H9 (cell line): ENCODE data around the gene STAP2. TPM values are rescaled to one million over a fixed set of nuclear protein-coding genes. Genes with fewer than 3 reads are reported as not detected.

Source experiments
- DNase-seq: peaks from one replicate; pipeline ENCODE4 v3.0.0-alpha.2; 2017
- H2AFZ ChIP-seq: one replicate; pipeline ENCODE4 v1.6.1; 2013; ENCODE audit warnings: mild to moderate bottlenecking, low read length, control low read depth, moderate library complexity
- H2AK5ac ChIP-seq: 2 replicates; pipeline ENCODE4 v1.6.1; 2013; ENCODE audit warnings: low read length, control low read depth, mixed read lengths; ENCODE audit not compliant: insufficient read length
- H2BK120ac ChIP-seq: one replicate; pipeline ENCODE4 v1.6.1; 2013; ENCODE audit warnings: low read depth, mild to moderate bottlenecking, low read length, control low read depth, inconsistent platforms; ENCODE audit not compliant: poor library complexity, severe bottlenecking
- H2BK12ac ChIP-seq: 2 replicates; pipeline ENCODE4 v1.6.1; 2013; ENCODE audit warnings: low read length, control low read depth, mixed read lengths, low read depth; ENCODE audit not compliant: insufficient read length
- H2BK15ac ChIP-seq: 2 replicates; pipeline ENCODE4 v1.6.1; 2013; ENCODE audit warnings: low read depth, low read length, control low read depth
- H2BK20ac ChIP-seq: one replicate; pipeline ENCODE4 v1.6.1; 2013; ENCODE audit warnings: low read depth, mild to moderate bottlenecking, low read length, control low read depth, inconsistent platforms; ENCODE audit not compliant: poor library complexity, severe bottlenecking
- H2BK5ac ChIP-seq: 2 replicates; pipeline ENCODE4 v1.6.1; 2013; ENCODE audit warnings: low read length, control low read depth, mixed read lengths; ENCODE audit not compliant: insufficient read length
- H3K14ac ChIP-seq: 2 replicates; pipeline ENCODE4 v1.6.1; 2013; ENCODE audit warnings: low read length, control low read depth; ENCODE audit not compliant: insufficient read depth
- H3K18ac ChIP-seq: 2 replicates; pipeline ENCODE4 v1.6.1; 2013; ENCODE audit warnings: low read depth, mild to moderate bottlenecking, mixed read lengths, low read length, control low read depth; ENCODE audit not compliant: insufficient read length
- H3K23ac ChIP-seq: 2 replicates; pipeline ENCODE4 v1.6.1; 2013; ENCODE audit warnings: low read length, control low read depth, mixed read lengths, low read depth; ENCODE audit not compliant: insufficient read length
- H3K23me2 ChIP-seq: 2 replicates; pipeline ENCODE4 v1.6.1; 2013; ENCODE audit warnings: low read depth, mild to moderate bottlenecking, mixed read lengths, low read length, control low read depth; ENCODE audit not compliant: insufficient read length, poor library complexity, severe bottlenecking
- H3K27ac ChIP-seq: 2 replicates; pipeline ENCODE4 v1.5.1; 2013; ENCODE audit warnings: low read length, control low read depth, mixed read lengths, low read depth; ENCODE audit not compliant: insufficient read length
- H3K27me3 ChIP-seq: 2 replicates; pipeline ENCODE4 v1.6.1; 2013; ENCODE audit warnings: low read length, control low read depth, inconsistent platforms; ENCODE audit not compliant: insufficient read depth
- H3K4ac ChIP-seq: 2 replicates; pipeline ENCODE4 v1.6.1; 2013; ENCODE audit warnings: low read depth, mild to moderate bottlenecking, control low read depth, inconsistent platforms, low read length, moderate library complexity
- H3K4me1 ChIP-seq: 2 replicates; pipeline ENCODE4 v1.6.1; 2013; ENCODE audit warnings: low read length, control low read depth, inconsistent platforms; ENCODE audit not compliant: insufficient read depth
- H3K4me2 ChIP-seq: 2 replicates; pipeline ENCODE4 v1.6.1; 2013; ENCODE audit warnings: low read length, control low read depth, mixed read lengths; ENCODE audit not compliant: insufficient read length, insufficient read depth
- H3K56ac ChIP-seq: 2 replicates; pipeline ENCODE4 v1.6.1; 2013; ENCODE audit warnings: low read depth, mild to moderate bottlenecking, mixed read lengths, low read length, control low read depth; ENCODE audit not compliant: insufficient read length
- H3K79me1 ChIP-seq: 2 replicates; pipeline ENCODE4 v1.6.1; 2013; ENCODE audit warnings: low read depth, mild to moderate bottlenecking, moderate library complexity, low read length, control low read depth, inconsistent platforms; ENCODE audit not compliant: insufficient read depth, poor library complexity, severe bottlenecking
- H3K79me2 ChIP-seq: 2 replicates; pipeline ENCODE4 v1.6.1; 2013; ENCODE audit warnings: low read length, control low read depth, inconsistent platforms; ENCODE audit not compliant: insufficient read depth
- H3K9ac ChIP-seq: 2 replicates; pipeline ENCODE4 v1.6.1; 2013; ENCODE audit warnings: low read length, control low read depth, mixed read lengths; ENCODE audit not compliant: insufficient read length; ENCODE audit errors: extremely low read depth
- H3K9me3 ChIP-seq: one replicate; pipeline ENCODE4 v1.6.1; 2013; ENCODE audit warnings: low read depth, low read length, inconsistent platforms; ENCODE audit not compliant: control insufficient read depth
- H3T11ph ChIP-seq: one replicate; pipeline ENCODE4 v1.6.1; 2013; ENCODE audit warnings: mild to moderate bottlenecking, low read length, control low read depth, inconsistent platforms
- H4K20me1 ChIP-seq: one replicate; pipeline ENCODE4 v1.6.1; 2013; ENCODE audit not compliant: control insufficient read depth, insufficient read length, insufficient read depth
- H4K5ac ChIP-seq: 2 replicates; pipeline ENCODE4 v1.6.1; 2013; ENCODE audit warnings: low read depth, mild to moderate bottlenecking, mixed read lengths, low read length, control low read depth; ENCODE audit not compliant: insufficient read length
- H4K8ac ChIP-seq: replicated peaks from 2 replicates; pipeline ENCODE4 v1.6.1; 2013; ENCODE audit warnings: low read length, control low read depth, mixed read lengths, low read depth; ENCODE audit not compliant: insufficient read length
- H4K91ac ChIP-seq: 2 replicates; pipeline ENCODE4 v1.6.1; 2013; ENCODE audit warnings: low read depth, mild to moderate bottlenecking, moderate library complexity, mixed read lengths, low read length, control low read depth; ENCODE audit not compliant: insufficient read length
- H3K27ac Mint-ChIP-seq, 3 experiments: 2 replicates in 2 of 3; 3 replicates in 1 of 3; pipeline ENCODE4 v1.8.0; 2020 to 2021; ENCODE audit warnings: mixed read lengths in 3 of 3, mild to moderate bottlenecking in 1 of 3, moderate library complexity in 1 of 3
- H3K27me3 Mint-ChIP-seq: 2 replicates; pipeline ENCODE4 v1.8.0; 2021; ENCODE audit warnings: low read depth, mild to moderate bottlenecking, moderate library complexity, mixed read lengths
- H3K36me3 Mint-ChIP-seq, 3 experiments: 2 replicates in 2 of 3; 3 replicates in 1 of 3; pipeline ENCODE4 v1.8.0; 2020 to 2021; ENCODE audit warnings: low read depth in 3 of 3, mixed read lengths in 3 of 3; ENCODE audit not compliant: insufficient read depth in 1 of 3
- H3K4me1 Mint-ChIP-seq, 2 experiments: 2 replicates each; pipeline ENCODE4 v1.8.0; 2020; ENCODE audit warnings: mixed read lengths in 2 of 2
- H3K4me3 Mint-ChIP-seq, 2 experiments: 2 replicates in 1 of 2; 3 replicates in 1 of 2; pipeline ENCODE4 v1.8.0; 2020 to 2021; ENCODE audit warnings: mild to moderate bottlenecking in 2 of 2, mixed read lengths in 2 of 2, moderate library complexity in 1 of 2
- H3K9me3 Mint-ChIP-seq, 2 experiments: 2 replicates in 1 of 2; 3 replicates in 1 of 2; pipeline ENCODE4 v1.8.0; 2020; ENCODE audit warnings: mild to moderate bottlenecking in 2 of 2, mixed read lengths in 2 of 2, moderate library complexity in 1 of 2
- CTCF ChIP-seq: fragments of 200-600 bp; sonication (generic); conservative IDR thresholded peaks from 3 replicates; pipeline ENCODE4 v1.8.0; 2021; ENCODE audit warnings: antibody characterized with exemption, mild to moderate bottlenecking
- WGBS: extraction: QIAGEN DNeasy Blood & Tissue Kit; methylation state at CpG from one replicate; pipeline ENCODE4 v1.1.7; 2013; ENCODE audit warnings: missing lambda C conversion rate, low lambda C conversion rate, mixed read lengths; ENCODE audit not compliant: insufficient read length; ENCODE audit errors: extremely low coverage; 5-methylcytosine and 5-hydroxymethylcytosine counted together
- total RNA-seq: library from RNA; stranded (reverse); gene quantifications from 2 replicates; pipeline ENCODE4 v1.2.1, GENCODE V29; 2021

The STAP2 gene
- total RNA-seq, 1 experiment from 2014 or later, result 20.2 TPM

GRCh38 chr19:4366666-4367335, 28.2 kb upstream of the STAP2 start:
- Histone ChIP-seq H3K79me1 (no peaks in the 10 kb centered on the region), H4K5ac (no peak overlapping the region), H4K20me1 (no peaks in the 10 kb centered on the region), H3K23ac (no peak overlapping the region), H3T11ph (no peak overlapping the region), H3K18ac (no peak overlapping the region), H3K79me2 (no peaks in the 10 kb centered on the region), H3K4me1 (no peaks in the 10 kb centered on the region; the same call in 1 of the 2 replicates), H3K23me2 (no peaks in the 10 kb centered on the region), H4K91ac (no peak overlapping the region), H3K9ac (no peak overlapping the region), H3K9me3 (no peaks in the 10 kb centered on the region), H2BK12ac (no peak overlapping the region), H3K14ac (no peak overlapping the region; the same call in 1 of the 2 replicates), H3K27ac (no peak overlapping the region), H3K4ac (no peak overlapping the region), H2AFZ (no peak overlapping the region), H2BK120ac (no peak overlapping the region), H2BK15ac (no peak overlapping the region), H2BK5ac (no peak overlapping the region), H3K27me3 (no peaks in the 10 kb centered on the region), H3K4me2 (no peak overlapping the region), H2AK5ac (no peak overlapping the region), H3K56ac (no peak overlapping the region), H2BK20ac (no peak overlapping the region), H4K8ac (no peak overlapping the region)
- Mint-ChIP-seq H3K27ac (peak overlapping the region; percentile 20 to 81 (median 67); a peak in 5 of 7 replicates), H3K4me3 (no peak overlapping the region), H3K36me3 (peaks cover 3 to 27% (median 11%) of the 10 kb centered on the region in 3 experiments; a peak in 5 of 7 replicates), H3K9me3 (no peaks in the 10 kb centered on the region), H3K27me3 (peaks cover 6% of the 10 kb centered on the region), H3K4me1 (peaks cover 10 to 22% of the 10 kb centered on the region in 2 experiments)
- no peak for DNase-seq
- WGBS, result no CpG with 5 or more reads among the region's 16 CpGs
- TF ChIP-seq CTCF, result no peak
